ENCODE results near the gene CCNI2. TPM values are rescaled to one million over a fixed set of nuclear protein-coding genes. Genes with fewer than 3 reads are reported as not detected.

Gene CCNI2
- total and polyA plus RNA-seq, 2 donors (not counting 3 experiments of a cell fraction or from before 2014, with no cell fraction given): 0.25 to 0.53 TPM

DNA sequence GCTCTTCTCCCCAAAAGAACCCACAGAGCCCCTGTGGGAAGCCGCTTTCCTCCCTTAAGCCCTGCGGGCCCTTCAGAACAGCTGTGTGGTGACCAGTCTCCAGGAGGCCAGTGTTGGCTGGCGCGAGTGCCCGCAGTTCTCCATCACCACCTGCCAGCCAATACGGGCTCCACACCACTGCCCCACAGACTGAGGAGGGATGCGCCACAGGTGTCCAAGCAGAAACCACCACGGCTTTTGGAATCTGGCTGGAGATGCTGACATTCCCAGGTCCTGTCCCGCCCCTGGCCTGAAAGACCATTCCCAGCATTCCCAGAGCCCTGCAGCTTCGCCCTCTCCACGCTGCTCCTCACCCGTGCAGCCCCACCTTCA lies 12.8 kb downstream of the CCNI2 start:
- TF ChIP-seq MAX (IDR thresholded peaks at IDR 0.05; ENCODE audit: insufficient read depth, insufficient read length): no peak
- TF ChIP-seq CTCF (IDR thresholded peaks at IDR 0.05; ENCODE audit: extremely low read depth in 1 of 2, insufficient read depth in 1 of 2, low read depth in 1 of 2, low read length in 2 of 2): no peak
- TF ChIP-seq EZH2 (IDR thresholded peaks at IDR 0.05; ENCODE audit: borderline replicate concordance, low read depth, low read length, severe bottlenecking): no peak
- TF ChIP-seq POLR2A (IDR thresholded peaks at IDR 0.05; ENCODE audit: low read depth, low read length): no peak
- TF ChIP-seq FOS (IDR thresholded peaks at IDR 0.05; ENCODE audit: borderline replicate concordance, insufficient read depth, low read length): no peak
- TF ChIP-seq JUN (IDR thresholded peaks at IDR 0.05; ENCODE audit: borderline replicate concordance, insufficient read depth, insufficient read length, low read depth): no peak
- no peak for TF ChIP-seq POLR2AphosphoS5 (IDR thresholded peaks at IDR 0.05; ENCODE audit: insufficient read depth, low read depth, low read length)
- TF ChIP-seq GATA2 (IDR thresholded peaks at IDR 0.05; ENCODE audit: insufficient read depth, insufficient read length, low read depth, low read length): no peak
- TF ChIP-seq MYC (IDR thresholded peaks at IDR 0.05; ENCODE audit: low read depth, low read length): no peak
- FAIRE-seq: no peak
- CTCF ChIA-PET: no interaction called here

More for the DNA sequence above, 12.8 kb downstream of the CCNI2 start:
- Histone ChIP-seq H3K9ac (replicated peaks; ENCODE audit: extremely low read depth, insufficient read depth, low read length) (no peak overlapping the region), H2AFZ (ENCODE audit: low read depth, low read length) (no peak overlapping the region), H4K20me1 (replicated peaks; ENCODE audit: control insufficient read depth, extremely low read depth, insufficient read depth, low read length) (no peaks in the 10 kb centered on the region), H3K4me2 (ENCODE audit: insufficient read depth, low read length) (no peak overlapping the region), H3K4me1 (ENCODE audit: control insufficient read depth, extremely low read depth, insufficient read depth, low read length) (no peaks in the 10 kb centered on the region), H3K9me3 (replicated peaks; ENCODE audit: control insufficient read depth, insufficient read depth, low read length) (no peaks in the 10 kb centered on the region), H3K27ac (ENCODE audit: insufficient read depth, low read depth, low read length) (no peak overlapping the region), H3K4me3 (replicated peaks in 1 of 3; ENCODE audit: insufficient read depth in 1 of 3, low read depth in 1 of 3, low read length in 3 of 3) (no peak overlapping the region), H3K27me3 (ENCODE audit: control insufficient read depth in 2 of 2, insufficient read depth in 2 of 2, low read length in 2 of 2) (no peaks in the 10 kb centered on the region), H3K79me2 (ENCODE audit: control insufficient read depth, insufficient read depth, low read length) (no peaks in the 10 kb centered on the region), H3K36me3 (ENCODE audit: control insufficient read depth in 2 of 2, extremely low read depth in 1 of 2, insufficient read depth in 2 of 2, low read length in 2 of 2) (peaks cover 9 to 35% of the 10 kb centered on the region in 2 experiments), H3K9me1 (replicated peaks; ENCODE audit: control insufficient read depth, extremely low read depth, insufficient read depth, low read length) (no peaks in the 10 kb centered on the region)
- DNase-seq (ENCODE audit: low read depth, low spot score): no peak
- dilution Hi-C loops (cut with MboI; ENCODE audit: extremely low pct_ligation_motif_present, low sequenced_read_pairs): no loop called here
- no TSS peak for BruUV-seq (replicated peaks)
- intact Hi-C loops (cut with micrococcal nuclease): no loop called here
- POLR2A ChIA-PET: no interaction called here
